ENCODE measurements around the gene DBT.

- TF ChIP-seq ZBTB26 (tag by site-specific recombination; optimal IDR thresholded peaks at IDR 0.05) (no peak), ZNF311 (tag by site-specific recombination; IDR thresholded peaks at IDR 0.05; ENCODE audit: borderline replicate concordance) (no peak), ZNF133 (tag by site-specific recombination; IDR thresholded peaks at IDR 0.05) (no peak), ZFP37 (tag by site-specific recombination; IDR thresholded peaks at IDR 0.05) (no peak), CTCF (tag by site-specific recombination; IDR thresholded peaks at IDR 0.05) (no peak), TRIM28 (IDR thresholded peaks at IDR 0.05; ENCODE audit: borderline replicate concordance, low read length) (no peak), ZNF48 (tag by site-specific recombination; IDR thresholded peaks at IDR 0.05) (no peak), ATF2 (tag by site-specific recombination; IDR thresholded peaks at IDR 0.05; ENCODE audit: low read depth) (no peak), ZNF221 (tag by site-specific recombination; IDR thresholded peaks at IDR 0.05; ENCODE audit: borderline replicate concordance) (no peak), ZNF629 (tag by site-specific recombination; IDR thresholded peaks at IDR 0.05) (no peak), YY1 (tag by site-specific recombination; IDR thresholded peaks at IDR 0.05) (no peak), MZF1 (tag by site-specific recombination; IDR thresholded peaks at IDR 0.05; ENCODE audit: borderline replicate concordance) (no peak), ZBTB10 (tag by site-specific recombination; IDR thresholded peaks at IDR 0.05) (no peak)
Measured at GRCh38 chr1:100261686-100262085, 12.1 kb upstream of the DBT start.
